ENCODE measurements around the gene CRYGC. TPM values are rescaled to one million over a fixed set of nuclear protein-coding genes. Genes with fewer than 3 reads are reported as not detected.
"Not testable (repeated sequence)": the region's sequence is repeated elsewhere in the genome, so short reads cannot be mapped to it uniquely, and the experiment has no call there.

Gene CRYGC
- total RNA-seq, 2 donors from 2014 or later, result not detected

DNA sequence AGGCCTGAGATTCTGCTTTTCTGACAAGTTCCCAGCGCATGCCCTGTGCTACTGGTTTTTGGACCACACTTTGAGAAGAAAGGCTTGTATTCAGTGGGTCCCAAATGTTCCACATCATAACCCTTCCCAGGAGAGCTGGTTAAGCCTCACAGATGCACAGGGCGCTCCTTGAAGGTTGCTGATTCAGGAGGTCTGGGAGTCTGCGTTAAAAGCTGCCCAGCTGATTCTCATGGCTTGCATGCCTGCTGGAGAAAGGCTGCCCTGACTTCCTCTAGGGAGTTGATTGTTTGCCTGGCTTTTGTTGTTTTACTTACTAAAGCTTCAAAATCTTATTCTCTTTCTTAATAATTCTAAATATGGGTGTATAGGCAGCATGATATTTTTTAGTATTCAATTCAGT, 26.0 kb downstream of the CRYGC start:
- TF ChIP-seq, protein P1, sequence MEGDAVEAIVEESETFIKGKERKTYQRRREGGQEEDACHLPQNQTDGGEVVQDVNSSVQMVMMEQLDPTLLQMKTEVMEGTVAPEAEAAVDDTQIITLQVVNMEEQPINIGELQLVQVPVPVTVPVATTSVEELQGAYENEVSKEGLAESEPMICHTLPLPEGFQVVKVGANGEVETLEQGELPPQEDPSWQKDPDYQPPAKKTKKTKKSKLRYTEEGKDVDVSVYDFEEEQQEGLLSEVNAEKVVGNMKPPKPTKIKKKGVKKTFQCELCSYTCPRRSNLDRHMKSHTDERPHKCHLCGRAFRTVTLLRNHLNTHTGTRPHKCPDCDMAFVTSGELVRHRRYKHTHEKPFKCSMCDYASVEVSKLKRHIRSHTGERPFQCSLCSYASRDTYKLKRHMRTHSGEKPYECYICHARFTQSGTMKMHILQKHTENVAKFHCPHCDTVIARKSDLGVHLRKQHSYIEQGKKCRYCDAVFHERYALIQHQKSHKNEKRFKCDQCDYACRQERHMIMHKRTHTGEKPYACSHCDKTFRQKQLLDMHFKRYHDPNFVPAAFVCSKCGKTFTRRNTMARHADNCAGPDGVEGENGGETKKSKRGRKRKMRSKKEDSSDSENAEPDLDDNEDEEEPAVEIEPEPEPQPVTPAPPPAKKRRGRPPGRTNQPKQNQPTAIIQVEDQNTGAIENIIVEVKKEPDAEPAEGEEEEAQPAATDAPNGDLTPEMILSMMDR (IDR thresholded peaks at IDR 0.05), result no peak
- intact Hi-C loops (cut with DNase I), result no loop called here
- Histone ChIP-seq H3K9ac (ENCODE audit: low read depth in 2 of 2, low read length in 2 of 2) (no peak overlapping the region), H3K4me3 (no peak overlapping the region), H3K9me3 (no peaks in the 10 kb centered on the region), H3K4me1 (no peaks in the 10 kb centered on the region), H3K27me3 (no peaks in the 10 kb centered on the region), H3K36me3 (no peaks in the 10 kb centered on the region), H3K27ac (no peak overlapping the region)
- DNase-seq, result no peak

DNA sequence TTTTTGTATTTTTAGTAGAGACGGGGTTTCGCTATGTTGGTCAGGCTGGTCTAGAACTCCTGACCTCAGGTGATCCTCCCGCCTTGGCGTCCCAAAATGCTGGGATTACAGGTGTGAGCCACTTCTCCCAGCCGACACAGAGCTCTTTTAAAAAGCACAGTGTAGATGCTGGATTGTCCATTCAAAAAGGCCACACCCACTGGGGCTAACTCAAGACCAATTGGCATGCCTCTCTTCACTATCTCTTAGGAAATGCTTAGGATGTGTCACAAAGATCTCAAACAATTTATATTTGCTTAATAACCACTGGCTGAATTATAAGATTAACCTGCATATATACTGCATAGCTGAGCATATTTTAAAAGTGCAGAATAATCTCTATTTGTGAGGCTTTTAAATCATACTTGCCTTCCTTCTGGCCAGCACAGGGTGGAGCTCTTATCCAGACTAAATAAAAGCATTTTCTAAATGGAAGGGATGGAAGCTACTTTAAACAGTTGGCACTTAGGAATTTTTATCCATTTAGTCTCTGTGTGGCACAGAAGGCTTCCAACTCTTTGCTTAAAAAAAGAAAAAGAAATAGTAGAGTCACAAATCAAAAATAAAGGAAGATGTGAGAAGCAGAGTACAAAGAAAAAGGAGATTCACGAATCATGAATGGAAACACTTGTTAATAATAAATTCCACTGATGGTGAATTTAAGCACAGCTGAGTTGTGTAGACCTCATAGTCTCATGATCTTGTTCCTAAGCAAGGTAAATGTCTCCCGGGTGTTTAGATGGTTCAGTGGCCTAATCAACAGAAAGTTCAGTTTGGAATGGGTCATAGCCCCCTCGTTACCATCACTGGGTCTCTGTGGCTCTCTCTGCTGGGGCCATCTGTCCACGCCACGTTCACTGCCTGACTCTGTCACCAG, 27.7 kb downstream of the CRYGC start:
- intact Hi-C loops (cut with DNase I), result no loop called here
- no peaks in the 10 kb centered on the region for H3K4me1 ChIP-seq
- no peaks in the 10 kb centered on the region for H3K9me3 ChIP-seq
- TF ChIP-seq, protein P1 (IDR thresholded peaks at IDR 0.05), result no peak
- H3K36me3 ChIP-seq, result no peaks in the 10 kb centered on the region
- H3K27ac ChIP-seq, result no peak overlapping the region
- H3K4me3 ChIP-seq, result no peak overlapping the region
- no peak for DNase-seq
- H3K9ac ChIP-seq (ENCODE audit: low read depth in 2 of 2, low read length in 2 of 2), result no peak overlapping the region
- no peaks in the 10 kb centered on the region for H3K27me3 ChIP-seq

DNA sequence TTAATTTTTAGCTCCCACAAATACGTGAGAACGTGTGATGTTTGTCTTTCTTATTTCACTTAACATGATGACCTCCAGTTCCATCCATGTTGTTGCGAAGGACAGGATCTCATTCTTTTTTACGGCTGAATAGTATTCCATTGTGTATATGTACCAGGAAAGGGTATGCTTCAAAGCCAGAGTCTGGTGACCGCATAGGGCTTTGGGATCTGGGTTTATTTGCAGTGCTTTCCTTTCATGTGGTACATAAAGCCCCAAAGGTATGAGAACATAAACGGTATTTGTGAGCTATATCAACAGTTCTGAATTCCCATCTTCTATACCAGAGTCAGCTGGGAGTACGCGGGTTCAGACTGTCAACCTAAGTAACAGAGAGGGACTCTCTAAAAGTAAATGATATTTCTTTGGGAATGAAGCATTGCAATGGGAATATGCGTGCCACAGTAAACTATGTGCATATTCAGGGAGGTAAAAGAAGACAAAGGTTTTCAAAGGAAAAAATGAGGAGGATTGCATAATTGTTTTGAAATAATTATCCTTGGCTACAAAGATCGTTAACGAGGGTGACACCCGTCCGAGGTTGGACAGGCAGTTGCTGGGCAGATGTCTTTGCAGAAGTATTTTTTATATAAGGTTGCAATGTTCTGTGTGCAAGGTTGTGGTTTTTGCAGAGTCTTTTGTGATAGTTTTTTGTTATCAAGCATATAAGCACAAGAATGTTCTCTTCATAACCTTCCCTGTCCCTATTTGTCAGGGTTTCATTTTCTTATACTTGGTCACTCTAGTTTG, 29.8 kb downstream of the CRYGC start:
- H3K9me3 ChIP-seq, result no peaks in the 10 kb centered on the region
- TF ChIP-seq, protein P1 (IDR thresholded peaks at IDR 0.05), result no peak
- DNase-seq, result no peak
- H3K4me1 ChIP-seq, result no peaks in the 10 kb centered on the region
- H3K4me3 ChIP-seq, result no peak overlapping the region
- no peaks in the 10 kb centered on the region for H3K27me3 ChIP-seq
- no peak overlapping the region for H3K27ac ChIP-seq
- intact Hi-C loops (cut with DNase I), result no loop called here
- H3K36me3 ChIP-seq, result no peaks in the 10 kb centered on the region
- no peak overlapping the region for H3K9ac ChIP-seq (ENCODE audit: low read depth in 2 of 2, low read length in 2 of 2)

DNA sequence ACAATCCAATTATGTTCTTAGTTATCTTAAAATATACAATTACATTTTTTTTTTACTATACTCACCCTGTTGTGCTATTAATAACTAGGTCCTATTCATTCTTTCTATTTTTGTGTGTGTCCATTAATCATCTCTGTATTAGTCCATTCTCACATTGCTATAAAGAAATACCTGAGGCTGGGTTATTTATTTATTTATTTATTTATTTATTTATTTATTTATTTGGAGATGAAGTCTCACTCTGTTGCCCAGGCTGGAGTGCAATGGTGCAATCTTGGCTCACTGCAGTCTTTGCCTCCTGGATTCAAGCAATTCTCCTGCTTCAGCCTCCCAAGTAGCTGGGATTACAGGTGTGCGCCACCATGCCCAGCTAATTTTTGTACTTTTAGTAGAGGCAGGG, 30.9 kb downstream of the CRYGC start:
- H3K4me3 ChIP-seq; H3K9me3 ChIP-seq; H3K36me3 ChIP-seq; H3K4me1 ChIP-seq; H3K27ac ChIP-seq; intact Hi-C loops (cut with DNase I); H3K27me3 ChIP-seq; DNase-seq; H3K9ac ChIP-seq (ENCODE audit: low read depth in 2 of 2, low read length in 2 of 2): not testable (repeated sequence)

DNA sequence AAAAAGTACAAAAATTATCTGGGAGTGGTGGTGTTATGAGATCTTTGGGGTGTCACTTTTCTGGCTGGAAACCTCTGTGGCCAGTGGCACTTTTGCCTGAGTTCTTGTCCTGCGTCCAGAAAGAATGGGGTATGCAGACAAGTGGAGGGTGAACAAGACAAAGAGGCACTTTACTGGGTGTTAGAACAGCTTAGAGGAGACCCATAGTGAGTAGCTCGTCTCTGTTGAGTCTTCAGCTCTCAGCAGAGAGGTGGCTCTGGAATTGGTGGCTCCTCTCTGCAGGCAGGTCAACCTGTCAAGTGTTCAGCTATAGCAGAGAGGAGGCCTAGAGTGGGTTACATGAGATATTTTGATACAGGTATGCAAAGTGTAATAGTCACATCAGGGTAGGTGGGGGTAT, 31.4 kb downstream of the CRYGC start:
- no peak overlapping the region for H3K9ac ChIP-seq (ENCODE audit: low read depth in 2 of 2, low read length in 2 of 2)
- TF ChIP-seq, protein P1 (IDR thresholded peaks at IDR 0.05), result no peak

More for the DNA sequence above, 31.4 kb downstream of the CRYGC start:
- intact Hi-C loops (cut with DNase I), result no loop called here
- Histone ChIP-seq H3K36me3 (no peaks in the 10 kb centered on the region), H3K27me3 (no peaks in the 10 kb centered on the region), H3K9me3 (no peaks in the 10 kb centered on the region), H3K4me1 (no peaks in the 10 kb centered on the region), H3K27ac (no peak overlapping the region), H3K4me3 (no peak overlapping the region)
- no peak for DNase-seq
